Thoracic aorta (tissue), 2 donors: ENCODE data around the gene MARS1. TPM values are rescaled to one million over a fixed set of nuclear protein-coding genes. Genes with fewer than 3 reads are reported as not detected.

Experiments
- ATAC-seq: fragments of 150-250 bp; one replicate; pipeline ENCODE4 v1.8.0; 2017; ENCODE audit warnings: low read depth; ENCODE audit not compliant: insufficient number of reproducible peaks, low FRiP score
- DNase-seq: peaks from one replicate; pipeline ENCODE4 v3.0.0-alpha.2; 2020; ENCODE audit warnings: low spot score
- H3K27ac ChIP-seq, 2 donors: fragments of 200-600 bp; sonication (generic); 1 replicate in 1 of 2; 2 replicates in 1 of 2; pipeline ENCODE4 v1.5.1; 2016; ENCODE audit warnings: mild to moderate bottlenecking in 2 of 2, moderate library complexity in 2 of 2
- H3K27me3 ChIP-seq: fragments of 200-600 bp; sonication (generic); replicated peaks from 2 replicates; pipeline ENCODE4 v1.6.0; 2016; ENCODE audit warnings: mild to moderate bottlenecking; ENCODE audit not compliant: insufficient read depth
- H3K36me3 ChIP-seq: fragments of 200-600 bp; sonication (generic); one replicate; pipeline ENCODE4 v1.5.1; 2016
- H3K4me1 ChIP-seq, 2 donors: fragments of 200-600 bp; sonication (generic); 1 replicate in 1 of 2; 2 replicates in 1 of 2; pipeline versions ENCODE4 v1.5.1 to v1.6.0; 2016; ENCODE audit warnings: low read depth in 2 of 2, mild to moderate bottlenecking in 1 of 2; ENCODE audit not compliant: control insufficient read depth in 1 of 2
- H3K4me3 ChIP-seq: fragments of 200-600 bp; sonication (generic); 2 replicates; pipeline ENCODE4 v1.5.1; 2016; ENCODE audit warnings: mild to moderate bottlenecking
- H3K9me3 ChIP-seq: fragments of 200-600 bp; sonication (generic); 2 replicates; pipeline ENCODE4 v1.5.1; 2016
- total RNA-seq, 2 donors: library from RNA; depleted of rRNA; stranded (reverse); fragments of >200 nt; gene quantifications; one replicate each; pipeline versions ENCODE4 v1.1.0 to v1.2.3, GENCODE V29; 2016
- TF ChIP-seq, protein P1 (sequence below): fragments of 200-600 bp; sonication (generic); IDR thresholded peaks from one replicate; pipeline ENCODE4 v1.5.1; 2019; ENCODE audit warnings: antibody characterized with exemption

The MARS1 gene
- total RNA-seq, 2 donors from 2014 or later, result 58.8 to 104 TPM

DNA sequence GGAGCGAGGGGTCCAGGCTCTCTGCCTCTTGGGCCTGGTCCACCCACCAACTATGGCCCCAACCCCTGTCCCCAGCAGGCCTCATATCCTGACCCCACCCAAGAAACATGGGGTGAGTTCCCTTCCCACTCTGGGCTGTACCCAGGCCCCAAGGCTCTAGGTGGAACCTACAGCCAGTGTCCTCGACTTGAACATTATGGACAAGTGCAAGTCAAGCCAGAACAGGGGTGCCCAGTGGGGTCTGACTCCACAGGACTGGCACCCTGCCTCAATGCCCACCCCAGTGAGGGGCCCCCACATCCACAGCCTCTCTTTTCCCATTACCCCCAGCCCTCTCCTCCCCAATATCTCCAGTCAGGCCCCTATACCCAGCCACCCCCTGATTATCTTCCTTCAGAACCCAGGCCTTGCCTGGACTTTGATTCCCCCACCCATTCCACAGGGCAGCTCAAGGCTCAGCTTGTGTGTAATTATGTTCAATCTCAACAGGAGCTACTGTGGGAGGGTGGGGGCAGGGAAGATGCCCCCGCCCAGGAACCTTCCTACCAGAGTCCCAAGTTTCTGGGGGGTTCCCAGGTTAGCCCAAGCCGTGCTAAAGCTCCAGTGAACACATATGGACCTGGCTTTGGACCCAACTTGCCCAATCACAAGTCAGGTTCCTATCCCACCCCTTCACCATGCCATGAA lies 16.8 kb upstream of the MARS1 start:
- DNase-seq, result no peak
- ATAC-seq, result no peak
- Histone ChIP-seq H3K27ac (no peak overlapping the region), H3K4me3 (no peak overlapping the region), H3K4me1 (peaks cover 13 to 14% of the 10 kb centered on the region in 2 donors), H3K27me3 (no peaks in the 10 kb centered on the region), H3K9me3 (no peaks in the 10 kb centered on the region), H3K36me3 (no peaks in the 10 kb centered on the region)
- TF ChIP-seq, protein P1, sequence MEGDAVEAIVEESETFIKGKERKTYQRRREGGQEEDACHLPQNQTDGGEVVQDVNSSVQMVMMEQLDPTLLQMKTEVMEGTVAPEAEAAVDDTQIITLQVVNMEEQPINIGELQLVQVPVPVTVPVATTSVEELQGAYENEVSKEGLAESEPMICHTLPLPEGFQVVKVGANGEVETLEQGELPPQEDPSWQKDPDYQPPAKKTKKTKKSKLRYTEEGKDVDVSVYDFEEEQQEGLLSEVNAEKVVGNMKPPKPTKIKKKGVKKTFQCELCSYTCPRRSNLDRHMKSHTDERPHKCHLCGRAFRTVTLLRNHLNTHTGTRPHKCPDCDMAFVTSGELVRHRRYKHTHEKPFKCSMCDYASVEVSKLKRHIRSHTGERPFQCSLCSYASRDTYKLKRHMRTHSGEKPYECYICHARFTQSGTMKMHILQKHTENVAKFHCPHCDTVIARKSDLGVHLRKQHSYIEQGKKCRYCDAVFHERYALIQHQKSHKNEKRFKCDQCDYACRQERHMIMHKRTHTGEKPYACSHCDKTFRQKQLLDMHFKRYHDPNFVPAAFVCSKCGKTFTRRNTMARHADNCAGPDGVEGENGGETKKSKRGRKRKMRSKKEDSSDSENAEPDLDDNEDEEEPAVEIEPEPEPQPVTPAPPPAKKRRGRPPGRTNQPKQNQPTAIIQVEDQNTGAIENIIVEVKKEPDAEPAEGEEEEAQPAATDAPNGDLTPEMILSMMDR, result no peak

DNA sequence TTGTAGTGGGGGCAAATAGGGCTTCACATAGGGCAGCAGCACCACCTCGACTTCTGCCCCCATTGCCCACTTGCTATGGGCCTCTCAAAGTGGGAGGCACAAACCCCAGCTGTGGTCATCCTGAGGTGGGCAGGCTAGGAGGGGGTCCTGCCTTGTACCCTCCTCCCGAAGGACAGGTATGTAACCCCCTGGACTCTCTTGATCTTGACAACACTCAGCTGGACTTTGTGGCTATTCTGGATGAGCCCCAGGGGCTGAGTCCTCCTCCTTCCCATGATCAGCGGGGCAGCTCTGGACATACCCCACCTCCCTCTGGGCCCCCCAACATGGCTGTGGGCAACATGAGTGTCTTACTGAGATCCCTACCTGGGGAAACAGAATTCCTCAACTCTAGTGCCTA lies 16.2 kb upstream of the MARS1 start:
- Histone ChIP-seq H3K4me3 (no peak overlapping the region), H3K27ac (no peak overlapping the region), H3K36me3 (no peaks in the 10 kb centered on the region), H3K27me3 (no peaks in the 10 kb centered on the region), H3K9me3 (no peaks in the 10 kb centered on the region), H3K4me1 (peaks cover 15 to 17% of the 10 kb centered on the region in 2 donors)
- TF ChIP-seq, protein P1, result no peak
- DNase-seq (no peak), ATAC-seq (no peak)

GRCh38 chr12:57472391-57472790 lies 15.5 kb upstream of the MARS1 start:
- Histone ChIP-seq H3K36me3 (no peaks in the 10 kb centered on the region), H3K27ac (no peak overlapping the region), H3K4me1 (peaks cover 15 to 17% of the 10 kb centered on the region in 2 donors), H3K27me3 (no peaks in the 10 kb centered on the region), H3K4me3 (no peak overlapping the region), H3K9me3 (no peaks in the 10 kb centered on the region)
- TF ChIP-seq, protein P1, result no peak
- DNase-seq (no peak), ATAC-seq (no peak)

DNA sequence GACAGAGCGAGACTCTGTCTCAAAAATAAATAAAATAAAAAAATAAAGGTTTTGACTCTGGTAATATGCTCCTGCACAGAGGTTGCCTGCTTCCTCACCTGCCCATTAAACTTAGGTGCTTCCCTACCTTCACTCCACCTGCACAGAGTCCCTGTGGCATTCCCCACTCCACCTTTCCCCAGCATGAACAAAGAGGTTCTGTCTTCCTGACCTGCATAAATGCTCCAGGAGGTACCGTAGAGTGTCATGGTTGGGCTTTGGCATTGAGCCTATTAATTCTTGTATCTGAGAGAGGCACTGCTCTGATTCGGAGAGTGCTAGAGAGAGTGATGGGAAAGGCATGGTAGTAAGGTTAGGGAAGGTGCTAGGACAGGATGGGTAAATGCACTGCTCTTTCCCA lies 14.5 kb upstream of the MARS1 start:
- no peak for ATAC-seq
- no peaks in the 10 kb centered on the region for H3K9me3 ChIP-seq
- DNase-seq, result no peak
- H3K4me3 ChIP-seq, result no peak overlapping the region
- no peaks in the 10 kb centered on the region for H3K27me3 ChIP-seq
- TF ChIP-seq, protein P1, result no peak
- no peak overlapping the region for H3K27ac ChIP-seq
- H3K4me1 ChIP-seq, result peaks cover 15 to 17% of the 10 kb centered on the region in 2 donors
- no peaks in the 10 kb centered on the region for H3K36me3 ChIP-seq

DNA sequence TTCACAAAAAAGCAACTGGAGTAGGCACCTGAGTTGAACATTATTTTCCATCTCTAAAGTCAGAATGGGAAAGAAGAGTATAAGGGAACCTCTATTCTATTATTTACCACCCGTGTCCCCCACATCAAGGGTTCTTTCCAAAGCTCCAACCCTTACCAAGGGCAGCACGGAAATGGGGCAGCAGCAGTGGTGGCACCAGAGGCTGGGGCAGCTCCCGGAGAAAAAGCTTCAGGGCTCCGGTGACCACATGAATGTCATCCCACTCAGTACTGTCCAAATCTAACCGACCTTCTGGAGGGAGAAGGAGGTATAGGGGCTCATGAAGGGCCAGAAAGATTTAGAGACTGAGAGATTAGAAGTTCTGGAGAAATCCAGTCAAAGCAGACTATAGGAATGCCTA lies 14.0 kb upstream of the MARS1 start:
- H3K4me3 ChIP-seq, result no peak overlapping the region
- ATAC-seq, result no peak
- H3K36me3 ChIP-seq, result no peaks in the 10 kb centered on the region
- TF ChIP-seq, protein P1, result no peak
- H3K27ac ChIP-seq, result no peak overlapping the region
- peaks cover 15 to 17% of the 10 kb centered on the region in 2 donors for H3K4me1 ChIP-seq
- H3K27me3 ChIP-seq, result no peaks in the 10 kb centered on the region
- no peaks in the 10 kb centered on the region for H3K9me3 ChIP-seq
- no peak for DNase-seq
